NCI-H510A treated with DMSO at 0.1 percent for 48 hours (cell line): Measurements from ENCODE around the gene MZT2B.
A peak's percentile ranks its signal among the peaks of the same experiment; 100 is the strongest.
"Not testable (repeated sequence)": the region's sequence is repeated elsewhere in the genome, so short reads cannot be mapped to it uniquely, and the experiment has no call there.

ENCODE experiments used
- DNase-seq: peaks from one replicate; lab custom pipeline; 2025; lab: John Stamatoyannopoulos, UW

Gene MZT2B

DNA sequence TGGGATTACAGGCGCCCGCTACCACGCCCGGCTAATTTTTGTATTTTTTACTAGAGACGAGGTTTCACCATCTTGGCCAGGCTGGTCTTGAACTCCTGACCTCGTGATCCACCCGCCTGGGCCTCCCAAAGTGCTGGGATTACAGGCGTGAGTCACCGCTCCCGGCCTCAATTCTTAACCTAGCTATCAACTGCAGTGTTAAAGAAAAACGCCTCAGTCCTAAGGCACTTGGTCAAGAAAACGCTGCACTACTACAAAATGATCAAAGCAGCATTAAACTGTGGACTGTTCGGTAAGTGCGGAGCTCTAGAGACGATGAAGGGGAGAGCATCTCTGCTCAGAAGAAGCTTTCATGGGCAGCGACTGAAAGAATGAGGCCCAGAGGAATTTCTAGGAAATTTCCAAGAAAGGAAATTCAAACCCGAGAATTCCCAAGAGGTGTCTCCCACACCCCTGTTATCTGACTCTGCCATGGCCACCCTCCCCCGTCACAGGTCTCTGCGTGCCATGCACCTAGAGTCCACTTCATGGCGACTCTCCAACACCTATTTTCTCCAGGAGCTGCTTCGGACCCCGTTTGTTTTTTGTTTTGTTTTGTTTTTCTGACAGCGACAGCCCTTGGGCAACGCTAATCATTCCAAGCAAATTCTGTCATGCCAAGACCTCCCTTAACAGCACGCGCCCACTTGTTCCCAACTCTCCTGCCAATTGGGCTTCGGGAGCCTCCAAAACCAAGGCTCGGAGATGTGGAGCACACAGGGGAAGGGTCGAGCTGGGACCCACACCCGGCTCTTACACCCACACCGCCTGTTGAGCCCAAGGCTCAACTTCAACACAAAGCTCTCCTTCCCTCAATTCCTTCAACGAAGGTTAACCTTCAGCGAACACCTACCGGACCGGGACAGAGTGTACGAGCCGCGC, 1.4 kb upstream of the MZT2B start:
- DNase-seq, result not testable (repeated sequence)

DNA sequence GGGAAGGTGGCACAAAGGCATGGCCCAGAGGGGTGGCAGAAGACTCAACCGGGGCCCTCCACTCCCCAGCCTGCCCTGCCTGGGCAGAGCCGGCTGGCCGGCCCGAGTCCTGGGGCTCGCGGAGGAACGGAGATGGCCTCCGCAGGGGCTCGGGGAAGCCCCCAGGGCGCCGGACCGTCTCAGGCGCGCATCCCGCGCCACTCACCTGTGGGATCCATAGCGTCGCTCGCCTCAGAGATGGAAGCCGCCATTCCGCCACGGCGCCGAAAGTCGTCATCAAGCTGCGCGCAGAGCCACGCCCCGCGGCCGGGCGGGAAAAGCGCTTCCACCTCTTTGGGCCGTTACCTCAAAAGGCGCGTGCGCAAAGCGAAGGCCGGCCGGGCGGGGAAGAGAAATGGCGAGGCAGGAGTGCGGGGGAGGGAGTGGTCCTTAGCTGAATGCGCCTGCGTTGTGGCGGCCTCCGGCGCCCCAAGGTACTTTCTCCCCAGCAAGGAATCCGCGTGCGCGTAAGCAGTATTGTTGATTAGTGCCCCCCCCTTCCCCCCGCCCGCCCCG, 660 bp upstream of the MZT2B start, which contains the start of gene SMPD4:
TSS of gene SMPD4 (minus strand) at position 278 of the 555 bp plus-strand sequence. CDS start 5,010 bp downstream, outside the sequence.
- peak; percentile 93 for DNase-seq

DNA sequence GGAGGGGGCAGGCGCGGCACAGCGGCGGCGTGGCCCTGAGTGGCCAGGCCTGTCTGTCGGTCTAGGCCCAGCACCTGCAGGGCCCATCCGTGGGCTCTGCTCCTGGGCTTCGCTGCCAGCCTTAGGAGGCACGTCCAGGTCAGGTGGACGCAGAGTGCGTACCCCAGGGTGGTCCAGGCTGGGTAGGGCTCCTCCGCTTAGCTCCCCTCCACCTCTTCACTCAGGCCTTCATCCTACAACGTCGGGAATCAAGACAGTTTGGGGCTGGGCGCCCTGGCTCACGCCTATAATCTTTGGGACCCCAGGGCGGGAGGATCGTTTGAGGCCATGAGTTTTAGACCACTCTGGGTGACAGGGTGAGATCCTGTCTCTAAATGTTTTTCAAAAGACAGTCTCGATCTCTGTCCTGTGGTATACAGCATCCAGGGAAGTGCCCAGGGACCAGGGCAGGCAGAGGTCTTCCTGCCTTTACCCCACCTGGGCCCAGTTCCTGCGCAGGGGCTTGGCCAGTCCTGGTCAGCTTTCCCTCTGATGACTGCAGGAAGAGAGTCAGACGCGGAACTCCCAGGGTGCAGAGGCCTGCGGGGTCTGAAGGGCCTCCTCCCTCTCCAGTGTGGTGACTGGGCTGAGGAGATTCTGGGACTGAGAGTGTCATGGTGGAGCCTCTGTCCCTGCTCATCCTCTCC, 907 bp downstream of the MZT2B start:
- DNase-seq, result peak; percentile 0

DNA sequence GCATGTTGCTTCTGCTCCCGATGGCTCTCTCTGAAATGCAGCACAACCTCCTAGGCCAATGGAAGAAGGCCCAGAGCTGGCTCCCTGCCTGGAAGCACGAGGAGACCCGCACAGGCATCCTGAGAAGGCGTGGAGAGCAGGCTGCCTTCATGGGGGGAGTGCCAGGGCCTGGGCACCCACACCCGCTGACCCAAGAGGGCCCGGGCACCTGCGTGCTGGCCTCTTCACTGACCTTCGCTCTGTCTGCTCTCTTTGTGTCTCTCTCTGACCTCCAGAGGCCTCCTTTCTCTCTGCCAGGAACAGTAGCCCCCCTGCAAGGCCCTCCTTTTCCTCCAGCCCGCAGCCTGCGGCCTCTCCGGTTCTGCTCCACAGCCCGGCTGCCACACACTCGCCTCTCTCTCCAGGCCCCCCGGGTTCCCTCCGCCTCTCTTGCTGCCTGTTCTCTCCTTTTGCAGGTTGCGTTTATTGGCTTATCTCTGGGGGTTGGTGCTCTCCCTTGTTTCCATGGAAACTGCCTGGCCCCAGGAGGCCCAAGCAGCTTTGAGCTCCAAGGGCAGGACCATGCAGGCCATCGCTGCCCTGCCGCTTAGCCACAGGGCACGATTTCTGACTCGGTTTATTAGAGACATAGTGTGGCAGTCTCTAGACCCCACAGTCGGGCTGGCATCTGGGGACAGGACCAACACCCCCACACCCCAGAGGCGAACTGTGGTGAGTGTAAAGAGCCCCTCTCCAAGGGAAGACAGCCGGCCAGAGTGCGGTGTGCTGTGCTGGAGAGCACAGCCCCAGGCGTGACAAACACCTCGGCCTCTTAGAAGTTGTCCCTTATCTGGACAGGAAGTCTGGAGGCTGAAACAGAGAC, 1.7 kb downstream of the MZT2B start:
- DNase-seq, result no peak

DNA sequence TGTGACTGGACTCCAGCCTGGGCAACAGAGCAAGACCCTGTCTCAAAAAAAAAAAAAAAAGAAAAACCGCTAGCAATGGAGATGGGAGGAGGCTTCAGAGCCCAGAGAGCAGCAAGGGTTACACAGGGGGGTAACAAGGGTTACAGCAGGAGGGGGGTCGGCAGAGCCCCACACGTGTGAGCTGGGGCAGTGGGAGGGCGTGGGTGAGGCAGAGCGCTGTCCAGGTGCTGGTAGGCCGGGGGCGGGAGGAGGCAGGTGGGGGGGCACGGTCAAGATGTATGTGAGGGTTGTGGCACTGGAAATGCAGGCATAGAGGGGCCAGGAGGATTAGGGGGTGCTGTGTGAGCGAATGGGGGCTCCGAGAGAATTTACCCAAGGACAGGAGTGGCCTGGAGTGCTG, 3.4 kb downstream of the MZT2B start:
- no peak for DNase-seq

DNA sequence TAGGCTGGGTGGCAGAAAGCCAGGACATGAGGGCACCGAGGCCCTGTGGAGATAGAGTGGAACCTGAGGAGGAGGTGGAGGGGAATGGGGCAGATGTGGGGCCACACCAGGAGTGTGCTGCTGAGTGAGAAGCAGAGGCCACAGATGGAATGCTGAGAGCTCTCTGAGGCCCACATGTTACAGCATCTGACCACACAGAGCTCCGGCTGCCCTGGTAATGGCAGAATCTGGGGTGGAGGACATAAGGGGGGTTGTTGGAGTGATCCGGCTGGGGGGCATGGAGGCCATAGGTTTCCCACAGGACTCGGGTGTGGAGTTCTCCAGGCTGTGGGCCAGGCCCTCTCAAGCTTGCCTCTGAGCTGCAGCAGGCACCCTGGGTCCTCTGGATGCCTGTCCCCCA, 3.8 kb downstream of the MZT2B start:
- DNase-seq, result no peak

DNA sequence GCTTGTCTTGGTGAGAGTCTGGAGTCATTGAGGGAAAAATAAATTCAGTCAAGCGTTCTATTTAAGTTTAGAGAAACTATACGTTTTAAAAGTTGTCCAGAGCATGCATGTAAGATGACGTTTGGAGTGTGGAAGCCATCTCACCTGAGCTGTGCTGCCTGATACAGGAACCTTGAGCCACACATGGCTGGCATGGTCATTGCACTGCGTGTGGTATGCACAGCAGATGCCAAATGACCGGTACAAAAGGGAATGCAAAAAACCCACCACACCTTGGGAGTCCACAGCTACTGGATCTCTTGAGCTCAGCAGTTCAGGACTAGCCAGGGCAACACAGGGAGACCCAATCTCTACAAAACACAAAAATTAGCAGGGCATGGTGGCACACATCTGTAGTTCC, 4.3 kb downstream of the MZT2B start:
- no peak for DNase-seq

DNA sequence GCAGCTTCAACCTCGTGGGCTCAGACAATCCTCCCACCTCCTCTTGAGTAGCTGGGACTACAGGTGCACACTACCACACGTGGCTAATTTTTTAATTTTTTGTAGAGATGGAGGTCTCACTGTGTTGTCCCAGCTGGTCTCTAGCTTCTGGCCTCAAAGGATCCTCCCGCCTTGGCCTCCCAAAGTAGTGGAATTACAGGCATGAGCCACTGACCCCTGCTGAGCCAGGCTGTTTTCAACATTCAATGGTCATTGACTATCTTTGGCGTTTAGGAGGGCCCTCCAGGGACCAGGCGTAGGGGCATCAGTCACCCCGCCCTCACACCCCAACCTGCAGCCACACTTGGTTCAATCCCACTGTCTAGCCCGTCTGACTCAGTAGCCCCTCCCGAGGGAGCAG, 5.2 kb downstream of the MZT2B start:
- no peak for DNase-seq

DNA sequence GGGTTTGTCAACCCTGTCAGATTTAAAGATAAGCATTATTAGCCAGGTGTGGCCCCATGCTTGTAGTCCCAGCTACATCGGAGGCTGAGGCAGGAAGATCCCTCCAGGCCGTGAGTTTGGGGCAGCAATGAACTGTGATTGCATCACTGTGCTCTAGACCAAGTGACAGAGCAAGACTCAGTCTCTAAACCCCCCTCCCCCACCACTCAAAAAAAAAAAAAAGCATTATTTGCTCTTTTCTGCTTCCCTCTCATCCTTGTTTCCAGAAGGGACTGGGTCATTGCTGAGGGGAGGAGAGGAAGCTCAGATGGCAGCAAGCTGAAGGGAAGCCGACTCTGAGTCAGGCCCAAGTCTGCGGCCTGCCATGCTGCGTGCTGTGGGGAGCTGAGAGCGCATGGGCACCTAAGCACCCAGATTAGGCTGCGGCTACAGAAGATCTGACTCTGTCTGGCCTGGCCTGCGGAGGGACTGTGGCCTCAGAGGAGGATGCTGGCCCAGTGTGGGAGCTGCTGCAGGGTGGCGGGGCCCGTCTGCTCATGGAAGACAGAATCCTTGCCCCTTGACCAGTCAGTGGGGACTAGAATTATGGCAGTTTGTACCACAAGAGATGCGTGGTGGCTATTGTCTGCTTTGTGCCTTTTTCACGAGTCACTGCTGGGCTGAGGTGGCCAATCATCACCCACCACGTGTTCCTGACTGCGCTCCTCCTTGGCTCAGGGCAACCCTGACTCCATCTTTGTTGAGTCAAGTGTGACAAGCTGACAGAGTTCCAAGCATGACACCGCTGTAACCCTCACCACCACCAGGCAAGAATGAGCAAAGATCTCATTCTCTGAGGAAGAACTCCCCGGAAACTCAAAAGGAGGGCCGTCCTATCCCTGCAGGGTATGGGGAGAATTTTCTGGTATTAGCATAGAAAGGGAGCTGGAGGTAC, 6.1 kb downstream of the MZT2B start:
- not testable (repeated sequence) for DNase-seq

DNA sequence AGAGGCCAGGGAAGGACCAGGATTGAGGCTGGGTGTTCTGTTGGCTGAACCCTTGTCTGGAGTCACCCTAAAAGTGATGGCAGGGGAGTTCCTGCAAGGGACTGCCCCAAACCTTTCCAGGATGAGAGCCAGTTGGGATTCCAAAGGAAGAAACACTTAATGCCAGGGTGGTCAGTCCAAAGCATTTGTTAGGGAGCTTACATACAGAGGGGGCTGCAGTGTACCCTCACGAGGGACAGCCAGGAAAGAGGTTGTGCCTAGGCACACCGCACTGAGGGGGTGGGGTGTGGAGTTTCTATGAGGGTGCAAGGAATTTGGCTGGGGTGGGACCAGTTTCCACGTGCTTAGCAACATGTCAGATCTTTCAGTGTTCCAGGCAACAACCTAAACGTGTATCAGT, 6.9 kb downstream of the MZT2B start:
- not testable (repeated sequence) for DNase-seq

DNA sequence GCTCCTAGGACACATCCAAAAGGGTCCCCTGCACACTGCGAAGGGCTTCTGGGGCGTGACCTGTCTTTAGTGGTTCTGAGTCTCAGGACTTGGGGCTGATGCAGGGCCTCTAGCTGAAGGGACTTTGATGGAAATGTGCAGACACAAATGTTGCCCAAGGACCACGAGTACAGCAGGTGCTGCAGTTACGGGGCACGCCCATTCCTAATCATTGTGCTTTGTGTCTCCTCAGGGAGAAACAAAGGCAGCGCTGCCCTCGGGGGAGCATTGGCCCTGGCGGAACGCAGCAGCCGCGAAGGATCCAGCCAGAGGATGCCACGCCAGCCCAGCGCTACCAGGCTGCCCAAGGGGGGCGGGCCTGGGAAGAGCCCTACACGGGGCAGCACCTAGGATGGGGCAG, 8.2 kb downstream of the MZT2B start:
- DNase-seq, result no peak

DNA sequence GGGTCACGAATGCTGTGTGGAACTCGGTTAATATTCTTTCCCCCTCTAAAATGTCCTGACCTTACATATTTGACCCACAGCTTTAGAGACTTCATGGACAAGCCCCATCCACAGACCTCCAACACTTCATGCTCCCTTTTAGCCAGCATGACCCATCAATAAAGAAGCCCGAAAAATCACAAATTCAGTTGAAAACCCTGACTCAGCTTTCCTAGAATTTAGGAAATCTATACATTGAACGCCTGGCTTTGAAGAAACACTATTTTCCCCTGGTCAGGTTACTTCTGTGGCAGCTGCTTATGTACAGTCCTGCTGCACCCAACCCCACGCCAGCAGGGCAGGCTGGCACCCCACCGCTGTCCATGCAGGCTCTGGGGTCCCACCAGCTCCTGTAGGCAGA, 9.3 kb downstream of the MZT2B start:
- DNase-seq, result not testable (repeated sequence)

DNA sequence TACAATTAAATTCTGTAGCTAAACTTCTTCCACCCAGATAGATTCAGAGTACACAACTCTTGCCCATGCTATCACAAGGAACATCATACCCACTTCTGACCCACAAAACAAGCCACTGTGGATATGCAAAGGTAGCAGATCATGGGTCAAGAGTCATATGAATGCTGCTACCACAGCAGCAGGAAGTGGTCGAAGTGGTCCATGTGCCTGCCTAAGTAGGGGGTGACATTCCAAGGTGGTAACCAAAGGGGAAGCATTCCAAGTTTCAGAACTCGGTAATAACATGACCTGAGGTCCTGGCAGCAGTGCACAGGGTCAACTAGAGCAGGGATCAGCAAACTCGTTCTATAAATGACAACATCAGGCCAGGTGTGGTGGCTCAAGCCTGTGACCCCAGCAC, 10.4 kb downstream of the MZT2B start:
- not testable (repeated sequence) for DNase-seq

DNA sequence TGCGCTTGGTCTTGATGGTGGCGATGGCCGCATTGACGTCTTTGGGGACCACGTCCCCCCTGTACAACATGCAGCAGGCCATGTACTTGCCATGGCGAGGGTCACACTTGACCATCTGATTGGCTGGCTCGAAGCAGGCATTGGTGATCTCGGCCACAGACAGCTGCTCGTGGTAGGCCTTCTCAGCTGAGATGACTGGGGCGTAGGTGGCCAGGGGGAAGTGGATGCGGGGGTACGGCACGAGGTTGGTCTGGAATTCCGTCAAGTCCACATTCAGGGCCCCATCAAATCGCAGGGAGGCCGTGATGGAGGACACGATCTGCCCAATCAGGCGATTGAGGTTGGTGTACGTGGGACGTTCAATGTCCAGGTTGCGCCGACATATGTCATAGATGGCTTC, 11.8 kb downstream of the MZT2B start:
- DNase-seq, result not testable (repeated sequence)

DNA sequence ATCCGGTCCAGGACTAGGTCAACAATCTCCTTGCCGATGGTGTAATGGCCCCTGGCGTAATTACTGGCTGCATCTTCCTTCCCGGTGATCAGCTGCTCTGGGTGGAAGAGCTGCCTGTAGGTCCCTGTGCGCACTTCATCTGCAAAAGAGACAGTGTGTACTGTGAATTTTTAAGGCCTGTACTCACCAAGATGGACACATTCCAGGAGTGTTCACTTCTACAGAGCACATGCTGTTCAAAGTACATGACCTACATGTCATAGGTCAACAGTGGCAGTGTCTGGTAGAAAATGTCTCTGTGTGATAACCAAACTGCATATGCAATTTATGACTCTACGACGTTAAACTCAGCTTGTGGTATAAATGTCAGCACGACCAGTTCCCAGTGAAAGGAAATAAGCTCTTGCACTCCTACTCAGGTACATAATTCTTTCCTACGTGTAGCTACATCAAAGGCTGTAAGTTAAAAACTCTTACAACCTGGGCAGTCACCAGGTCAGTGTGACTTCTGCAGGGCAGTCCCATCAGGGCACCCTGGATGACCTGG, 13.1 kb downstream of the MZT2B start:
- DNase-seq, result not testable (repeated sequence)

DNA sequence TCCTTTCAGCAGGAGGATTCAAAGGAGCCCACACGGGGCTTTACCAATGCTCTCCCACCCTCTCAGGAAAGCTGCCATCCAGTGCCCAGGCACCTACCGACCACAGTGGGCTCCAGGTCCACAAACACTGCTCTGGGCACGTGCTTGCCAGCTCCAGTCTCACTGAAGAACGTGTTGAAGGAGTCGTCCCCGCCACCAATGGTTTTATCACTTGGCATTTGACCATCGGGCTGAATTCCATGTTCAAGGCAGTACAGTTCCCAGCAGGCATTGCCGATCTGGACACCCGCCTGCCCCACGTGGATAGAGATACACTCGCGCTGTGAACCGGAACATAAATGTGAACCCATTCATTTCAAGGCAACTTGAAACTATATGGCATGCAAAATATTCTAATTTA, 14.0 kb downstream of the MZT2B start:
- DNase-seq, result not testable (repeated sequence)

DNA sequence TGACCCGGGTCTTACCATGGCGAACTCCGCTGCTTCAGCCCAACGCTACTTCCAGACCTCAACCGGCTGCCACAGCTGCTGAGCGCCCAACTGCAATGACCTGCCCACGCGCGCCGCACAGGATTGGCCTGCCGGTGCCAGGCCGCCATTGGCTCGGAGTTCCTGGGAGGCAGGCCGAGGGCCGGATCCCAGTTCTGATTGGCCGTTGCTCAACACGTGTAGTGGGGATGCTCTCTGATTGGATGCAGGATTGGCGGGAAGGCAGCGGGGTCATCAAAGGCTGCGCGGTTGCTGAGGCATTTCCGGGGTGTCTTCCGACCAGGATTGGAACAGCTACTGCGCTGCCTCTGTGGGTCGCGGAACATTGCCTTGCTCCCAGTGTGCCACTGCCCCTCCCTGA, 16.3 kb downstream of the MZT2B start, which contains the start of gene TUBA3E:
TSS of gene TUBA3E (minus strand) at position 97 of the 400 bp plus-strand sequence. CDS start at position 18, 79 bp downstream.
- DNase-seq, result no peak

DNA sequence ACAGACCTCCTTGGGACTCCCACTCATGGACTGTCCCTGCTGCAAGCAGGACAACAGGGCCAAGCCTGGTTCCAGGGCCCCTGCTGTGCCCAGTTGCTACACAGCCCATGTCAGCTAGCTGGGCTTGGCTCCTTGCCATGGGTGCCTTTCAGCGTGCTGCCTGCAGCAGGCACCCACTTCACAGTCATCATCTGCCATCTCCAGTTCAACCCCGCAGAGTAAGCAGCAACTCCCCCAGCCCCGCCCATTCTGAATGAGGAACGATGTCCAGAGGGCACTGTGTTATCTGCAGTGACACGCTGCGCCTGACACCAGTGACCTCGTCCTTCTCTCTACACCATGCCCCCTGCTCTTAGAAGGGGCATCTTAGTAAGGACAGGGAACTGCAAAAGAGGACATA, 20.5 kb downstream of the MZT2B start:
- DNase-seq, result not testable (repeated sequence)

DNA sequence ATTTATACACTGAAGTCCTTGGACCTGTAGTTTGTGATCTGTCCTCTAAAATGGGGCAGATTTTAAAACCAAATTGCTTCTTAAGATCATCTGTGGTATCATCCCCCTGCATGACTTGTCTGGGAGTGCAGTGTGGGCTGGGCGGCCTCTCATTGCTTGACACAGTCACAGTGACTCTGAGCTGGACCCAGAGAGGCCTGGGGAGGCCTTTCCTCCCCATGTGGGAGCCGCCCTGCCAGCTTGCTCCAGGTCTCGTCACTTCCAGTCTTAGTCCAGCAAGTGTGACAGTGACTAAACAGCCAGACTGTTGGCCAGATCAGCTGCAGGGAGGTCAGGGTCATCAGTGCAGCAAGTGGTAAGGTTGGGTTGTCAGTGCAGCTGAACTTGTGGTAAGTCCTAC, 21.1 kb downstream of the MZT2B start:
- not testable (repeated sequence) for DNase-seq

DNA sequence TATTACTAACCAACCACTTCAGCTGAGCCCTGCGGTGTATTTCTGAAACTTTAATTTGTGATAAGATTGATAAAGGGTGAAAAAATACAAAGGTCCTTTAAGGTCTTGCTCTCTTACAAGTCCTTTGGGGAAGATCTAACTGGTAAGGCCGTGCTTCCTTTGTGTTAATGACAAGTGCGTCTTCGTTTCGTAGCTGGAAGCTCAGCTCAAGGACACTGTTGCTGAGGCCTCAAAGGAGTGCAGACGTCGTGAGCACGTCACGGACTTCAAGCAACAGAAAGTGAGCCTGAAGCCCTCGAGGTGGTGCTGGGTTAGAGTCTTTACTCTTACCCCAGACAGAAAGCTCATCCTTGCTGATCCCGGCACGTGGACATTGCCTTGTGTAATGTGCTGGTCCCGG, 25.0 kb downstream of the MZT2B start:
- DNase-seq, result not testable (repeated sequence)
